Left ventricle myocardium inferior (tissue), 1 donor: Measurements from ENCODE around the gene SCARF2. TPM values are rescaled to one million over a fixed set of nuclear protein-coding genes. Genes with fewer than 3 reads are reported as not detected.

Experiments
- DNase-seq: peaks from one replicate; pipeline ENCODE4 v3.0.0-alpha.2; 2020
- H3K27ac ChIP-seq: fragments of 200-600 bp; replicated peaks from 2 replicates; pipeline ENCODE4 v1.8.0; 2021
- H3K27me3 ChIP-seq: fragments of 200-600 bp; 2 replicates; pipeline ENCODE4 v1.8.0; 2021; ENCODE audit warnings: low read depth
- H3K36me3 ChIP-seq: fragments of 200-600 bp; 2 replicates; pipeline ENCODE4 v1.8.0; 2021
- H3K4me1 ChIP-seq: fragments of 200-600 bp; 2 replicates; pipeline ENCODE4 v1.8.0; 2021
- H3K4me3 ChIP-seq: fragments of 200-600 bp; 2 replicates; pipeline ENCODE4 v1.8.0; 2021; ENCODE audit warnings: mild to moderate bottlenecking, moderate library complexity
- H3K9me3 ChIP-seq: fragments of 200-600 bp; replicated peaks from 2 replicates; pipeline ENCODE4 v1.8.0; 2021
- CTCF ChIP-seq: fragments of 200-600 bp; IDR thresholded peaks from 2 replicates; pipeline ENCODE4 v1.8.0; 2021; ENCODE audit warnings: antibody characterized with exemption, mild to moderate bottlenecking, borderline replicate concordance
- intact Hi-C: fragments of 100-400 bp; cut with micrococcal nuclease; formaldehyde crosslinking; loops from one replicate; pipeline ENCODE4 v1.11.0; 2022
- total RNA-seq: library from RNA; stranded (reverse); fragmentation: NEBNext Ultra II Directional; extraction: Animal tissue kit (Norgen Biotek cat#: 25700); gene quantifications from one replicate; pipeline ENCODE4 v1.2.1, GENCODE V29; 2021
- donor health status: DM: no; HTN: yes; CAD: no; lungs with severe emphysema.

SCARF2 gene
- total RNA-seq, 1 donor from 2014 or later, result 3.1 TPM

GRCh38 chr22:20398420-20398819 is 39.2 kb downstream of the SCARF2 start:
- peaks cover 32% of the 10 kb centered on the region for H3K4me1 ChIP-seq
- no peaks in the 10 kb centered on the region for H3K9me3 ChIP-seq
- H3K27me3 ChIP-seq, result no peaks in the 10 kb centered on the region
- no peak overlapping the region for H3K27ac ChIP-seq
- no peak for DNase-seq
- H3K4me3 ChIP-seq, result no peak overlapping the region
- peaks cover 7% of the 10 kb centered on the region for H3K36me3 ChIP-seq
- intact Hi-C loops, result no loop called here
- no peak for TF ChIP-seq CTCF

- intact Hi-C loops, result no loop called here
- Histone ChIP-seq H3K4me3 (no peak overlapping the region), H3K27me3 (no peaks in the 10 kb centered on the region), H3K36me3 (peaks cover 7% of the 10 kb centered on the region), H3K27ac (no peak overlapping the region), H3K9me3 (no peaks in the 10 kb centered on the region), H3K4me1 (peaks cover 34% of the 10 kb centered on the region)
- TF ChIP-seq CTCF, result no peak
- no peak for DNase-seq
Observed at GRCh38 chr22:20397498-20397897, 40.1 kb downstream of the SCARF2 start.

- Histone ChIP-seq H3K4me3 (no peak overlapping the region), H3K27me3 (no peaks in the 10 kb centered on the region), H3K36me3 (peaks cover 6% of the 10 kb centered on the region), H3K4me1 (peaks cover 34% of the 10 kb centered on the region), H3K27ac (no peak overlapping the region), H3K9me3 (no peaks in the 10 kb centered on the region)
- DNase-seq, result no peak
- no peak for TF ChIP-seq CTCF
- intact Hi-C loops, result no loop called here
Observed at GRCh38 chr22:20396639-20397038, 41.0 kb downstream of the SCARF2 start.

- H3K4me1 ChIP-seq, result peaks cover 34% of the 10 kb centered on the region
- H3K27me3 ChIP-seq, result no peaks in the 10 kb centered on the region
- intact Hi-C loops, result no loop called here
- no peak for DNase-seq
- H3K27ac ChIP-seq, result no peak overlapping the region
- no peak for TF ChIP-seq CTCF
- H3K4me3 ChIP-seq, result no peak overlapping the region
- H3K36me3 ChIP-seq, result no peaks in the 10 kb centered on the region
- H3K9me3 ChIP-seq, result no peaks in the 10 kb centered on the region
Observed at GRCh38 chr22:20395907-20396287, 41.7 kb downstream of the SCARF2 start.

- no peaks in the 10 kb centered on the region for H3K9me3 ChIP-seq
- no peaks in the 10 kb centered on the region for H3K36me3 ChIP-seq
- H3K4me3 ChIP-seq, result peak overlapping the region; percentile 91
- H3K4me1 ChIP-seq, result peaks cover 34% of the 10 kb centered on the region
- intact Hi-C loops, result no loop called here
- no peak for TF ChIP-seq CTCF
- no peaks in the 10 kb centered on the region for H3K27me3 ChIP-seq
- H3K27ac ChIP-seq, result no peak overlapping the region
- no peak for DNase-seq
Observed at GRCh38 chr22:20395181-20395906, 42.3 kb downstream of the SCARF2 start.
